IMR-90 (cell line): ENCODE results near the gene SLC6A7. TPM values are rescaled to one million over a fixed set of nuclear protein-coding genes. Genes with fewer than 3 reads are reported as not detected.

Source experiments
- ATAC-seq: fragments of 200-7000 bp; cut with Tn5 transposase; 2 replicates; pipeline ENCODE4 v1.9.1; 2020; ENCODE audit warnings: low read depth, mild to moderate bottlenecking, moderate library complexity
- BruUV-seq: library from RNA; stranded (reverse); fragments of 400-500 nt; replicated peaks from 2 replicates; lab custom pipeline; 2021; lab: Mats Ljungman, UMichigan
- CTCF ChIA-PET: fragments of 300-600 bp; formaldehyde crosslinking; extraction: SDS; loops from one replicate; lab custom pipeline; 2021; ENCODE audit warnings: antibody characterized with exemption; lab: Yijun Ruan, JAX
- POLR2A ChIA-PET: fragments of 300-600 bp; sonication (Branson Sonifier 250); formaldehyde crosslinking; loops from one replicate; lab custom pipeline; 2022; ENCODE audit warnings: antibody characterized with exemption; ENCODE audit not compliant: unreplicated experiment; lab: Charles Lee
- DNase-seq: peaks from one replicate; pipeline ENCODE4 v3.0.0; 2013
- H2AFZ ChIP-seq: replicated peaks from 2 replicates; pipeline ENCODE3; 2013; ENCODE audit warnings: low read length, mild to moderate bottlenecking; ENCODE audit not compliant: poor library complexity
- H2AK5ac ChIP-seq: 2 replicates; pipeline ENCODE4 v1.6.1; 2013; ENCODE audit warnings: low read depth, low read length, inconsistent platforms
- H2AK9ac ChIP-seq: replicated peaks from 2 replicates; pipeline ENCODE3; 2013; ENCODE audit warnings: mild to moderate bottlenecking, low read depth, low read length, moderate library complexity; ENCODE audit not compliant: poor library complexity
- H2BK120ac ChIP-seq: 2 replicates; pipeline ENCODE4 v1.6.1; 2013; ENCODE audit warnings: low read depth, low read length, inconsistent platforms
- H2BK15ac ChIP-seq: 3 replicates; pipeline ENCODE4 v1.6.1; 2013; ENCODE audit warnings: low read depth, low read length, inconsistent platforms
- H2BK20ac ChIP-seq: 2 replicates; pipeline ENCODE4 v1.6.1; 2013; ENCODE audit warnings: low read depth, mild to moderate bottlenecking, inconsistent platforms, low read length, moderate library complexity
- H2BK5ac ChIP-seq: 2 replicates; pipeline ENCODE4 v1.6.1; 2013; ENCODE audit warnings: mild to moderate bottlenecking, low read depth, low read length, inconsistent platforms; ENCODE audit not compliant: poor library complexity, severe bottlenecking
- H3K14ac ChIP-seq: replicated peaks from 2 replicates; pipeline ENCODE4 v1.6.1; 2013; ENCODE audit warnings: low read depth, low read length, inconsistent platforms
- H3K18ac ChIP-seq: 2 replicates; pipeline ENCODE4 v1.6.1; 2013; ENCODE audit warnings: low read depth, low read length, control low read depth
- H3K23ac ChIP-seq: 2 replicates; pipeline ENCODE4 v1.6.1; 2013; ENCODE audit warnings: low read depth, low read length, inconsistent platforms
- H3K27ac ChIP-seq: 2 replicates; pipeline ENCODE4 v1.5.1; 2013; ENCODE audit warnings: mild to moderate bottlenecking, control low read depth, low read length; ENCODE audit not compliant: insufficient read depth
- H3K27me3 ChIP-seq: 2 replicates; pipeline ENCODE4 v1.6.1; 2013; ENCODE audit warnings: low read length; ENCODE audit not compliant: control insufficient read depth, insufficient read depth
- H3K36me3 ChIP-seq: 2 replicates; pipeline ENCODE4 v1.6.1; 2013; ENCODE audit warnings: low read length, mixed read lengths; ENCODE audit not compliant: control insufficient read depth, insufficient read depth
- H3K4ac ChIP-seq: 2 replicates; pipeline ENCODE4 v1.6.1; 2013; ENCODE audit warnings: low read depth, low read length, inconsistent platforms
- H3K4me1 ChIP-seq: 2 replicates; pipeline ENCODE4 v1.6.1; 2013; ENCODE audit warnings: low read length, mixed read lengths; ENCODE audit not compliant: control insufficient read depth, insufficient read depth
- H3K4me2 ChIP-seq: 2 replicates; pipeline ENCODE4 v1.6.1; 2013; ENCODE audit warnings: low read depth, mild to moderate bottlenecking, control low read depth, low read length, moderate library complexity
- H3K4me3 ChIP-seq: 2 replicates; pipeline ENCODE4 v1.5.1; 2013; ENCODE audit warnings: low read depth, mild to moderate bottlenecking, control low read depth, low read length, moderate library complexity; ENCODE audit not compliant: insufficient read depth
- H3K56ac ChIP-seq: 2 replicates; pipeline ENCODE4 v1.6.1; 2013; ENCODE audit warnings: low read length, inconsistent platforms; ENCODE audit not compliant: insufficient read depth; ENCODE audit errors: extremely low read depth
- H3K79me1 ChIP-seq, 2 experiments: 2 replicates each; pipeline ENCODE4 v1.6.1; 2013; ENCODE audit warnings: low read length in 2 of 2, inconsistent platforms in 1 of 2, low read depth in 1 of 2
- H3K9ac ChIP-seq: 2 replicates; pipeline ENCODE4 v1.6.1; 2013; ENCODE audit warnings: low read depth, low read length, control low read depth
- H3K9me1 ChIP-seq: 2 replicates; pipeline ENCODE4 v1.6.1; 2013; ENCODE audit warnings: low read length, inconsistent platforms; ENCODE audit not compliant: insufficient read depth
- H3K9me3 ChIP-seq: 2 replicates; pipeline ENCODE4 v1.6.1; 2013; ENCODE audit warnings: low read length; ENCODE audit not compliant: control insufficient read depth, insufficient read depth
- H4K20me1 ChIP-seq: 2 replicates; pipeline ENCODE4 v1.6.1; 2013; ENCODE audit warnings: low read length, inconsistent platforms; ENCODE audit not compliant: insufficient read depth
- H4K5ac ChIP-seq: 2 replicates; pipeline ENCODE4 v1.6.1; 2013; ENCODE audit warnings: mild to moderate bottlenecking, low read depth, low read length, control low read depth
- H4K8ac ChIP-seq, 2 experiments: 2 replicates each; pipeline ENCODE4 v1.6.1; 2013; ENCODE audit warnings: low read depth in 2 of 2, low read length in 2 of 2, control low read depth in 1 of 2, inconsistent platforms in 1 of 2
- H4K91ac ChIP-seq: 2 replicates; pipeline ENCODE4 v1.6.1; 2013; ENCODE audit warnings: low read depth, low read length, inconsistent platforms; ENCODE audit not compliant: insufficient read depth
- BHLHE40 ChIP-seq: fragments of 150-350 bp; IDR thresholded peaks from 2 replicates; pipeline ENCODE4 v1.6.1; 2016; ENCODE audit warnings: mild to moderate bottlenecking, low read depth, low read length
- CEBPB ChIP-seq: IDR thresholded peaks from 2 replicates; pipeline ENCODE4 v1.6.1; 2012; ENCODE audit warnings: low read depth, low read length, improper control_type of control experiment
- CHD1 ChIP-seq: IDR thresholded peaks from 2 replicates; pipeline ENCODE4 v1.6.1; 2012; ENCODE audit warnings: low read depth, low read length, improper control_type of control experiment
- ELK1 ChIP-seq: fragments of 150-350 bp; IDR thresholded peaks from 2 replicates; pipeline ENCODE4 v1.6.1; 2016; ENCODE audit warnings: low read depth, mild to moderate bottlenecking, low read length, moderate library complexity, borderline replicate concordance
- FOS ChIP-seq: fragments of 150-350 bp; IDR thresholded peaks from 2 replicates; pipeline ENCODE4 v1.6.1; 2016; ENCODE audit warnings: low read depth, low read length
- MAFK ChIP-seq: IDR thresholded peaks from 2 replicates; pipeline ENCODE4 v1.6.1; 2012; ENCODE audit warnings: low read depth, low read length, improper control_type of control experiment
- MAZ ChIP-seq: IDR thresholded peaks from 2 replicates; pipeline ENCODE4 v1.6.1; 2012; ENCODE audit warnings: low read depth, mild to moderate bottlenecking, low read length, improper control_type of control experiment, moderate library complexity, borderline replicate concordance
- NFE2L2 ChIP-seq: fragments of 150-350 bp; IDR thresholded peaks from 2 replicates; pipeline ENCODE4 v1.6.1; 2016; ENCODE audit warnings: low read depth, mild to moderate bottlenecking, low read length
- POLR2A ChIP-seq: IDR thresholded peaks from 2 replicates; pipeline ENCODE4 v1.6.1; 2012; ENCODE audit warnings: mild to moderate bottlenecking, low read depth, low read length
- RAD21 ChIP-seq: IDR thresholded peaks from 2 replicates; pipeline ENCODE4 v1.6.1; 2012; ENCODE audit warnings: low read length, improper control_type of control experiment
- RCOR1 ChIP-seq: IDR thresholded peaks from 2 replicates; pipeline ENCODE4 v1.6.1; 2012; ENCODE audit warnings: mild to moderate bottlenecking, low read length, improper control_type of control experiment; ENCODE audit not compliant: insufficient replicate concordance
- RFX5 ChIP-seq: IDR thresholded peaks from 2 replicates; pipeline ENCODE4 v1.8.0; 2012; ENCODE audit warnings: low read depth, mild to moderate bottlenecking, low read length, moderate library complexity
- SMC3 ChIP-seq: fragments of 150-350 bp; IDR thresholded peaks from 2 replicates; pipeline ENCODE4 v1.6.1; 2016; ENCODE audit warnings: low read depth, mild to moderate bottlenecking, antibody characterized with exemption, low read length, moderate library complexity
- USF2 ChIP-seq: fragments of 150-350 bp; IDR thresholded peaks from 2 replicates; pipeline ENCODE4 v1.6.1; 2017; ENCODE audit warnings: mild to moderate bottlenecking, antibody characterized with exemption, low read length, low read depth
- WGBS, 2 experiments: methylation state at CpG; one replicate each; pipeline versions ENCODE4 v1.1.5 to v1.1.7; 2013; ENCODE audit warnings: missing lambda C conversion rate in 2 of 2; ENCODE audit not compliant: insufficient read length in 1 of 2; ENCODE audit errors: extremely low coverage in 2 of 2; 5-methylcytosine and 5-hydroxymethylcytosine counted together
- dilution Hi-C: fragments of 300-500 bp; cut with HindIII; formaldehyde crosslinking; loops from one replicate; pipeline ENCODE4 v1.14.3; 2018; ENCODE audit warnings: low sequenced_read_pairs; ENCODE audit not compliant: unreplicated experiment
- in situ Hi-C: fragments of 300-500 bp; cut with MboI; formaldehyde crosslinking; loops from 3 replicates; pipeline ENCODE4 v1.14.3; 2019; ENCODE audit warnings: low sequenced_read_pairs, inconsistent platforms, mixed read lengths
- intact Hi-C: fragments of 100-400 bp; cut with micrococcal nuclease; formaldehyde crosslinking; loops from 2 replicates; pipeline ENCODE4 v1.10.0; 2022
- polyA plus RNA-seq, 3 experiments: library from polyadenylated mRNA; depleted of rRNA; stranded (reverse); fragments of >200 nt; gene quantifications; 2 replicates each; pipeline ENCODE4 v1.2.3, GENCODE V29; 2012; ENCODE audit warnings: low replicate concordance in 1 of 3
- total RNA-seq: library from RNA; depleted of rRNA; stranded (reverse); fragments of >200 nt; gene quantifications from 2 replicates; pipeline ENCODE4 v1.2.3, GENCODE V29; 2012

Gene SLC6A7
- total and polyA plus RNA-seq, 2 of the 4 experiments (the other 2 are of a cell fraction), result under 0.01 TPM; not detected in 1

- no peak overlapping the region for H4K8ac ChIP-seq
- peaks cover 7% of the 10 kb centered on the region for H3K9me1 ChIP-seq
- intact Hi-C loops (no loop called here), dilution Hi-C loops (no loop called here), in situ Hi-C loops (no loop called here)
- no peaks in the 10 kb centered on the region for H3K9me3 ChIP-seq
- H3K14ac ChIP-seq, result no peak overlapping the region
- ChIA-PET CTCF (no interaction called here), POLR2A (no interaction called here)
- H3K27ac ChIP-seq, result no peak overlapping the region
- H4K20me1 ChIP-seq, result no peaks in the 10 kb centered on the region
- no peak overlapping the region for H3K18ac ChIP-seq
- no peak overlapping the region for H3K4ac ChIP-seq
- no peak overlapping the region for H3K23ac ChIP-seq
- H3K79me1 ChIP-seq, result no peaks in the 10 kb centered on the region
- H3K36me3 ChIP-seq, result no peaks in the 10 kb centered on the region
- 45% methylated on average over 2 of the region's 5 CpGs; no CpG with 5 or more reads in 1 of the 2 experiments for WGBS, 2 experiments
- H3K27me3 ChIP-seq, result no peaks in the 10 kb centered on the region; the same call in 1 of the 2 replicates
- no TSS peak for BruUV-seq
- H2BK5ac ChIP-seq, result no peak overlapping the region
- no peak overlapping the region for H3K9ac ChIP-seq
- H3K4me2 ChIP-seq, result no peak overlapping the region
- no peak for TF ChIP-seq FOS
- no peak for TF ChIP-seq RFX5
- no peak for TF ChIP-seq MAFK
- TF ChIP-seq NFE2L2, result no peak
- no peak for TF ChIP-seq USF2
- TF ChIP-seq RCOR1, result no peak
- TF ChIP-seq CEBPB, result no peak
- no peak for TF ChIP-seq SMC3
- no peak for TF ChIP-seq ELK1
- no peak for TF ChIP-seq MAZ
- no peak for TF ChIP-seq CHD1
- TF ChIP-seq RAD21, result no peak
- no peak for TF ChIP-seq POLR2A
- TF ChIP-seq BHLHE40, result no peak
- no peak overlapping the region for H2AK5ac ChIP-seq
- DNase-seq, result no peak
- no peak overlapping the region for H2BK15ac ChIP-seq
- H3K56ac ChIP-seq, result no peak overlapping the region
- no peak overlapping the region for H2BK20ac ChIP-seq
- H4K5ac ChIP-seq, result no peak overlapping the region
- no peak overlapping the region for H3K4me3 ChIP-seq
- no peak; the same call in 1 of the 2 replicates for ATAC-seq
- H4K91ac ChIP-seq, result no peak overlapping the region
- H3K4me1 ChIP-seq, result no peaks in the 10 kb centered on the region
- H2AK9ac ChIP-seq, result no peak overlapping the region
- no peak overlapping the region for H2AFZ ChIP-seq
- no peak overlapping the region for H2BK120ac ChIP-seq
Observed at GRCh38 chr5:150234576-150235499, 45.0 kb downstream of the SLC6A7 start.
